GM15510 (cell line): ENCODE data around the gene DUSP22.

ENCODE experiments used
- POLR2A ChIP-seq: IDR thresholded peaks from 3 replicates; pipeline ENCODE4 v1.6.1; 2011; ENCODE audit warnings: borderline replicate concordance; ENCODE audit not compliant: insufficient read length; ENCODE audit errors: extremely low read depth

Gene DUSP22

GRCh38 chr6:361411-362132, 69.3 kb downstream of the DUSP22 start:
- no peak for TF ChIP-seq POLR2A

DNA sequence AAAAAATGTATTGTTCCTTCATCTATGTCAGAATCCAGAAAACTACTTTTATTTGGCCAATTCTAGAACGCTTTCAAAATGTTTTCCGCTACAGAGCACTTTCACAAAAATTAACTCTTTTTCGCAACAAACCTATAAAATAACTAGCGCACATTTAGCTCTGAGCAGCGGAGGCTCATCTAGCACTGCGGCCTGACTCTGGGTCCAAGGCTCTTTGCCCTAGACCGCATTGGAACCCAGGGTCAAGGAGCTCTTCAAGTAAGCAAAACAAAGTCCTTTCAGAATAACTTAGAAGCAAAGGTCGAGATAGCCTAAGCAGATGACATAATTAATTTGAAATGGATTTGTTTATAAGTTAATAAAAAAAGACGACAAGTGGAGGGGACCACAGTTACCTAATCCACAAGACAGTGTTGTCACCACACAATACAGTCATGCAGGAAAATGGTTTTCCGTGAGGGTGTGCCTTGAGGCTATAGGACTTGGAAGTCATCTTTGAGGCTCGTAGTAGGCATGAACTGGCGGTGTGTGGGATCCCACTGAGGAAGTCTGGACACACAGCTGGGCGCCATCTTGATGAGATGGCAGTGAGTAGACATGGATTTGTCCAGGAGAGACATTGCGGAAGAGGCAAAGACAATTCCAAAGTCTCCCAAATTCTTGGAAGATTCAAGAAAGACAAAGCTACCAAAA, 70.1 kb downstream of the DUSP22 start:
- no peak for TF ChIP-seq POLR2A

- no peak for TF ChIP-seq POLR2A
These were observed 70.6 kb downstream of the DUSP22 start for GRCh38 chr6:362924-363249.

DNA sequence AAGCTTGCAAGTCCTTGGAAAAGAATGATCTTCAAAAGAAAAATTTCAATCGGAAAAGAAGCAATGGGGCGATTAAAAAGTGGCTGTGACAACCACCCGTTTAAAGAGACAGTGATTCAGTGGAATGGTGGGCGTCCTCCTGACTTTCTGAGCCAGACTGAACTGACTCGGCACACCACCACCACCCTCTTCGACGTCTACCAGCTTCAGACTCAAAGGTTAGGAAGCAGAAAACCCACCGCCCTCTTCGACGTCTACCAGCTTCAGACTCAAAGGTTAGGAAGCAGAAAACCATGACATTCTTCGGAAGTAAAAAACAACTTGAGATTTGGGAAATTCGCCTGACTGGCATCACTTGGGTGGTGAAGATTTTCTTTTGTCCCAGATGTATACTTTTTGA, 71.0 kb downstream of the DUSP22 start:
- TF ChIP-seq POLR2A: no peak

GRCh38 chr6:363909-364308, 71.6 kb downstream of the DUSP22 start:
- no peak for TF ChIP-seq POLR2A

DNA sequence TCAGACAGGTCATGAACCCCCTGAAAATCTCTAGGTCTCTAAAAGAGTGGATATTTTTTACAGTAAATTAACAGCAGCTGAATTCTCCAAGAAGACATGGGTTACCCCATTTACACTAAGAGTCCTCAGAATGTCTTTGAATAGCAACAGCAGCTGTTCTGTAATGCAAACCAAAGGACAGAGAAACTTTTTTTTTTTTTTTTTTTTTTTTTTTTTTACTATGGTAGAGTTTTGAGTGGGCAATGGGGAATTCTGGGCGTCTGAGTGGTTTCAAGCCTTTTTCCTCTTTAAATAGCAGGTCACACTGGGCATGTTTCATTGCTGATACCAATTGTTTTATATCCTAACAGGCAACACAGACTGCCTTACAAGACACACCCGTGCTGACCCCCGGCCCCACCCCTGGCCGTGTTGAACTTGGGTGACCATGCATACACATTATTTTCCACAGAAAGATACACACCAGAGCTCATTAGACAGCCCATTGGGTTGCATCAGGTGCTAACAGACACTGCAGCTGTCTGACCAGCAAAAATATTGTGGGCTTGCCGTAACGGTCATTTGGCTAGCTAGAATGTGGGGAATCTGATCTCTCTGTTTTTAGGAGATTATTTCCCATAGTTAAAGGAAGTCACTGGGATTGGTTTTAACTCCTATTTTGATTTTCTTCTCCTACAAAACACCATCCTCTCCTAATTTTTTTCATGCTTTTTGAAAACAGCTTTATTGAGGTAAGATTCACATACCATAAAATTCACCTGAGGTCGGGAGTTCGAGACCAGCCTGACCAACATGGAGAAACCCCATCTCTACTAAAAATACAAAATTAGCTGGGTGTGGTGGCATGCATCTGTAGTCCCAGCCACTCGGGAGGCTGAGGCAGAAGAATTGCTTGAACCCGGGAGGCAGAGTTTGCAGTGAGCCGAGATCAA, 72.6 kb downstream of the DUSP22 start:
- no peak for TF ChIP-seq POLR2A

DNA sequence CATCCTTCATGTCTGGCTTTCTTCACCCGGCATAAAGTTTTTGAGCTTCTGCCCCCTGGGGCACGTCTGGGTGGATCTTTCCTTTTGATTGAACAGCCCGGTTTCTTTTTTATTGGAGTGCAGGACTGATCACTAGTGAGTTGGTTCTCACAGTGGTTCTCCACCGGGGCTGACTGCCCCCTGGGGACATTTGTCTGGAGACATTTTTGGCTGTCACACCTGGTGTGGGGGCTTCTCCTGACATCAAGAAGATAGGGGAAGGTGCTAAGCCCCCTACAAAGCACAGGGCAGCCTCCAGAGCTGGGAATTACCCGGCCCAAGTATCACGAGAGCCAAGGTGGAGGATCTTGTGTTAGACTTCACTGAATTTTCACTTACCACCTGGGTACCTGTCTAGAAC, 73.5 kb downstream of the DUSP22 start:
- no peak for TF ChIP-seq POLR2A

DNA sequence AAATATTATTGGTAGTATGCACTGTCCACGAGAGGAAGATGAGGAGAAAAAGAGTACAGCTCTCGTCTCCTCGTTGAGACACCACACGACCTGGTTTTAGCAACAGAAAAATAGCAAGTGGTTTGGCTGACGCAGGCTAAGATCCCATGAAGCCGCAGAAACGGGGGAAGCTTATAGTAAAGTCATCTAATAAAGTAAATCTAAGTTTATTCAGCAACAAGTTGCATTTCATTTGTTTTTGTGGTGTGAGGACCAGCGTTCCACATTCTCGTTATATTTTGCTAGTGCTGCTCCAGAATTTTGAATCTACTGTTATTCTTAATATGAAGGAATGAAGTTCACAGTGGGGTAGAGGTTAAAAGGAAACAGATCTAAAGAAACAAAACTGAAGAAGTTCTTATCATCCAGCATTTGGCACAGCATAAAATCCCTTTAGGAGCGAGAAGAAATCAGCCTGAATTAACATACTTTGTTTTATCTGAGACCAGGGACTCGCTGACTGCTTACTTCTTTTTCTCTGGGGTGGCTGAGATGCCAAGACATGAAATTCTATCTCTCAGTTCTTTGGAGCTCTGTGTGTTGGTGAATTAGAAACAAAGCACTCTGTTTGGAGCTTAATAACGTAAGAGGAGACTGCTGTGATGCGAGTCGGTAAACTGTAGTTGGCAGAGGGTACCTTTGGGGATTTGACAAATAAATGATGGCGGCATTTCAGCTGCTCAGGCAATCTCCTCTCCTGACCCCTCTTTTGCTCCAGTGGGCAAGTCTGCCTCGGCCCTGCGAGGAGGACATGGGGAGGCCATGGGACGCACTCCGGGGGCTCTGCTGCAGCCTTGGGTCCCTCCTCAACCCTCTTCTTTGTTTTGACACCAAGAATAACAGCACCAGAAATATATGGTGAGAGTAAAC, 74.4 kb downstream of the DUSP22 start:
- no peak for TF ChIP-seq POLR2A

DNA sequence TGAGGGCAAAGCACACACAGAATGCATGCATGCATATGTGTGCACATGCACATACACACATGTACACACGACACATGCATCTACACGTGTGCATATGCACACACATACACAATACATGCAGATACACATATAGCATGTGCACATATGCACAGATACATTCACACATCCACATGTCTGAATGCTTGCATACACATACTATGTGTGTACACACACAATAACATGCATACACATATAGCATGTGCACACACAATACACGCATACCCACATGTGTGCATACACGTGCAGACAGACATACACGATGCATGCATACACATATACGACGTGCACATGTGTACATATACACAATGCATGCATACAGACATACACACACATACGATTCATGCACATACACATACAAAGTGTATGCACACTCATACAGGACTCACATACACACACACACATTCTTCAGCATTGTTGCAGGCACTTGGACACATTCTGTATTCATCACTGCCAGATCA, 75.1 kb downstream of the DUSP22 start:
- TF ChIP-seq POLR2A: no peak

DNA sequence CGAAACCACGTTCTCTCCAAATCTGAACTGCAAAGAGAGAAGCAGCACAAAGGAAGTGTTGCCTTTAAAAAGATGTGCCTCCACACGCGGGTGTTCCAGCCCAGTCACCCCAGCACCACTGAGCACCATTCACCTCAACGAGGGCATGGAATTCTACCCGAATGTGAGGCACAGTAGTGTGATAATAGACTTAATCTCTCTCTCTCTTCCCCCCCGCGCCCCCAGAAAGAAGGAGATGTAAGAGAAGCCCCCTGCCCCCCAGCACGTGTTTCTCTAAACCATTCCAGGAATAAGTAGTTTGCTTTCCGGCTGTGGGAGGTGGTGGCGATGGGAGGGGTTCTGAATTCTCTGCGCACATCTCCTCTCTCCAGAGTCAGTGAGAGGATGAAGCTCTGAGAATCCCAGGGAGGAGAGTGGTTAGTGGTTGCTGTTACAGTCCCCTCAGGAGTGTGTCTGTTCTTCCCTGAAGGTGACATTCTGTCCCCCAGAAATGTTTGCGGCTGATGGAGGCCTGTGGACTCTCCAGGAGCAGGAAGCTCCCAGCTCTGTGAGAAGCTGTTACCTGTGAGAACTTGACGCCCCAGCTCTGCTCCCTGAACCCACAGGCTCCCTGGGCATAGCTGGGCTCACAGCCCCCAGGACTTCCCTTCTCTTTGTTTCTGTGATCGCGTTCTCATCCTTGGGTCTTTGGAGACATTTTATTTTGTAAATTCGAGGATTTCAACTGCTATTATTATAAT, 75.8 kb downstream of the DUSP22 start:
- TF ChIP-seq POLR2A: no peak

GRCh38 chr6:369559-370431, 77.5 kb downstream of the DUSP22 start:
- TF ChIP-seq POLR2A: no peak

GRCh38 chr6:370555-370954, 78.3 kb downstream of the DUSP22 start:
- TF ChIP-seq POLR2A: no peak
